Measurements from ENCODE around the gene REEP1. TPM values are rescaled to one million over a fixed set of nuclear protein-coding genes. Genes with fewer than 3 reads are reported as not detected.

The REEP1 gene
- polyA plus RNA-seq, 1 donor (not counting 4 experiments of a cell fraction or from before 2014, with no cell fraction given), result 0.30 TPM

DNA sequence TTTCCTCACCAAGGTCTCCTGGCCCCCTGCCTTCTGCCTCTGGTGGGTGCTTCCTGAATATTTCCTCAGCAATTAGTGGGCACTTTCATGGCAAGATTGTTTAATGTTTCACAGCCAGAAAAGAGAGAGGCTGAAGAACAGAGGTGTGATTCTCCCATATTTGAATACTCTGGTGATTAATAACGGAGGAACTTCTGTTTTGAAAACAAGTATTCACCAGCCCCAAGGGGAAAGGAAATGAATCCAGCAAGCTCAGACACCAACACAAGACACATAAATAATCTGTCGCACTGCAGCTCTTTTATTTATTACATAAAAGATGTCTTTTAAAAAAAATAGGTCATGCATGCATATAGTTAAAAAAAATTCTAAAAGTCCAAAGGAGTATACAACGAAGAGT, 80.4 kb downstream of the REEP1 start:
- peak; percentile 51 for FAIRE-seq
- peak overlapping the region; percentile 72 for H2AFZ ChIP-seq (ENCODE audit: control insufficient read depth, low read length)
- dilution Hi-C loops (cut with MboI; ENCODE audit: extremely low pct_ligation_motif_present, low sequenced_read_pairs), result no loop called here

DNA sequence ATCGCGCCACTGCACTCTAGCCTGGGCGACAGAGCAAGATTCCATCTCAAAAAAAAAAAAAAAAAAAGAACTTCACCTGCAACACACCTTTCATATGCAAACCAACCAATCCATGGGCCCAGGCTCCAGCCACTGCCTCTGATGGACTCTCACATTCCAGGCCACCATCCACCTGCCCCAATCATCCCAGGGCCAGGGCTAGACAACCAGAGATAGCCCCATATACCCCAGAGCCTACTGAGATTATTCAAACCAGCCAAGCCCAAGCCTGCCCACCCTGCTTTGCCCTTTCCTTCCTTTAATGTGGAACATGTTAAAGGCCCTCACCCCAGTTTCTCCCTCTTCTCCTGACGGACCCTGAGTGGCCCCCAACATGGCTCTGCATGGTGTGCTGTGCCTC, 81.1 kb downstream of the REEP1 start:
- peak overlapping the region; percentile 72 for H2AFZ ChIP-seq (ENCODE audit: control insufficient read depth, low read length)
- no peaks in the 10 kb centered on the region for H3K9me1 ChIP-seq (ENCODE audit: control insufficient read depth, extremely low read depth, insufficient read depth, low read length)
- no peak for DNase-seq (ENCODE audit: low read depth, low spot score)
- H3K27ac ChIP-seq (ENCODE audit: control insufficient read depth, insufficient read depth, low read length), result no peak overlapping the region
- H3K36me3 ChIP-seq (ENCODE audit: control insufficient read depth in 2 of 2, extremely low read depth in 1 of 2, insufficient read depth in 2 of 2, low read length in 2 of 2), result no peaks in the 10 kb centered on the region
- dilution Hi-C loops (cut with MboI; ENCODE audit: extremely low pct_ligation_motif_present, low sequenced_read_pairs), result no loop called here
- H4K20me1 ChIP-seq (ENCODE audit: control insufficient read depth, extremely low read depth, insufficient read depth, low read length), result no peaks in the 10 kb centered on the region
- no peak for FAIRE-seq
- TF ChIP-seq, protein P1, sequence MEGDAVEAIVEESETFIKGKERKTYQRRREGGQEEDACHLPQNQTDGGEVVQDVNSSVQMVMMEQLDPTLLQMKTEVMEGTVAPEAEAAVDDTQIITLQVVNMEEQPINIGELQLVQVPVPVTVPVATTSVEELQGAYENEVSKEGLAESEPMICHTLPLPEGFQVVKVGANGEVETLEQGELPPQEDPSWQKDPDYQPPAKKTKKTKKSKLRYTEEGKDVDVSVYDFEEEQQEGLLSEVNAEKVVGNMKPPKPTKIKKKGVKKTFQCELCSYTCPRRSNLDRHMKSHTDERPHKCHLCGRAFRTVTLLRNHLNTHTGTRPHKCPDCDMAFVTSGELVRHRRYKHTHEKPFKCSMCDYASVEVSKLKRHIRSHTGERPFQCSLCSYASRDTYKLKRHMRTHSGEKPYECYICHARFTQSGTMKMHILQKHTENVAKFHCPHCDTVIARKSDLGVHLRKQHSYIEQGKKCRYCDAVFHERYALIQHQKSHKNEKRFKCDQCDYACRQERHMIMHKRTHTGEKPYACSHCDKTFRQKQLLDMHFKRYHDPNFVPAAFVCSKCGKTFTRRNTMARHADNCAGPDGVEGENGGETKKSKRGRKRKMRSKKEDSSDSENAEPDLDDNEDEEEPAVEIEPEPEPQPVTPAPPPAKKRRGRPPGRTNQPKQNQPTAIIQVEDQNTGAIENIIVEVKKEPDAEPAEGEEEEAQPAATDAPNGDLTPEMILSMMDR (optimal IDR thresholded peaks at IDR 0.05 in 1 of 3, IDR thresholded peaks at IDR 0.05 in 1 of 3, conservative IDR thresholded peaks at IDR 0.05 in 1 of 3; ENCODE audit: extremely low read depth in 1 of 3, insufficient read depth in 2 of 3, low read length in 3 of 3), result no peak
- no peak for TF ChIP-seq EZH2 (IDR thresholded peaks at IDR 0.05; ENCODE audit: low read length)
- no peaks in the 10 kb centered on the region for H3K27me3 ChIP-seq (ENCODE audit: control insufficient read depth, extremely low read depth, insufficient read depth, low read length)
- H3K79me2 ChIP-seq (ENCODE audit: control insufficient read depth, insufficient read depth, low read length), result no peaks in the 10 kb centered on the region
- no peaks in the 10 kb centered on the region for H3K9me3 ChIP-seq (ENCODE audit: control insufficient read depth, low read depth, low read length)
- no peak overlapping the region for H3K4me3 ChIP-seq (ENCODE audit: control insufficient read depth in 2 of 3, extremely low read depth in 1 of 3, insufficient read depth in 2 of 3, low read depth in 1 of 3, low read length in 3 of 3)
- no peak overlapping the region for H3K4me2 ChIP-seq (ENCODE audit: control insufficient read depth, extremely low read depth, insufficient read depth, low read depth, low read length)
- H3K9ac ChIP-seq (ENCODE audit: control insufficient read depth, extremely low read depth, insufficient read depth, low read length), result no peak overlapping the region
- peaks cover 18% of the 10 kb centered on the region for H3K4me1 ChIP-seq (ENCODE audit: control insufficient read depth, extremely low read depth, insufficient read depth, low read length)

More for the DNA sequence above, 80.4 kb downstream of the REEP1 start:
- no peak for TF ChIP-seq EZH2 (IDR thresholded peaks at IDR 0.05; ENCODE audit: low read length)
- TF ChIP-seq, protein P1 (optimal IDR thresholded peaks at IDR 0.05 in 1 of 3, IDR thresholded peaks at IDR 0.05 in 1 of 3, conservative IDR thresholded peaks at IDR 0.05 in 1 of 3; ENCODE audit: extremely low read depth in 1 of 3, insufficient read depth in 2 of 3, low read length in 3 of 3), result no peak
- DNase-seq (ENCODE audit: low read depth, low spot score), result no peak
- Histone ChIP-seq H3K4me2 (ENCODE audit: control insufficient read depth, extremely low read depth, insufficient read depth, low read depth, low read length) (peak overlapping the region; percentile 49), H3K79me2 (ENCODE audit: control insufficient read depth, insufficient read depth, low read length) (no peaks in the 10 kb centered on the region), H3K36me3 (ENCODE audit: control insufficient read depth in 2 of 2, extremely low read depth in 1 of 2, insufficient read depth in 2 of 2, low read length in 2 of 2) (no peaks in the 10 kb centered on the region), H3K9me3 (ENCODE audit: control insufficient read depth, low read depth, low read length) (no peaks in the 10 kb centered on the region), H3K27me3 (ENCODE audit: control insufficient read depth, extremely low read depth, insufficient read depth, low read length) (no peaks in the 10 kb centered on the region), H3K4me1 (ENCODE audit: control insufficient read depth, extremely low read depth, insufficient read depth, low read length) (peaks cover 18% of the 10 kb centered on the region), H3K9me1 (ENCODE audit: control insufficient read depth, extremely low read depth, insufficient read depth, low read length) (no peaks in the 10 kb centered on the region), H3K9ac (ENCODE audit: control insufficient read depth, extremely low read depth, insufficient read depth, low read length) (peak overlapping the region; percentile 17), H4K20me1 (ENCODE audit: control insufficient read depth, extremely low read depth, insufficient read depth, low read length) (no peaks in the 10 kb centered on the region), H3K4me3 (ENCODE audit: control insufficient read depth in 2 of 3, extremely low read depth in 1 of 3, insufficient read depth in 2 of 3, low read depth in 1 of 3, low read length in 3 of 3) (no peak overlapping the region), H3K27ac (ENCODE audit: control insufficient read depth, insufficient read depth, low read length) (peak overlapping the region; percentile 23)

Data from keratinocyte (primary cell).